Measurements from ENCODE around the gene MAOA.
"Not testable (repeated sequence)": the region's sequence is repeated elsewhere in the genome, so short reads cannot be mapped to it uniquely, and the experiment has no call there.

DNA sequence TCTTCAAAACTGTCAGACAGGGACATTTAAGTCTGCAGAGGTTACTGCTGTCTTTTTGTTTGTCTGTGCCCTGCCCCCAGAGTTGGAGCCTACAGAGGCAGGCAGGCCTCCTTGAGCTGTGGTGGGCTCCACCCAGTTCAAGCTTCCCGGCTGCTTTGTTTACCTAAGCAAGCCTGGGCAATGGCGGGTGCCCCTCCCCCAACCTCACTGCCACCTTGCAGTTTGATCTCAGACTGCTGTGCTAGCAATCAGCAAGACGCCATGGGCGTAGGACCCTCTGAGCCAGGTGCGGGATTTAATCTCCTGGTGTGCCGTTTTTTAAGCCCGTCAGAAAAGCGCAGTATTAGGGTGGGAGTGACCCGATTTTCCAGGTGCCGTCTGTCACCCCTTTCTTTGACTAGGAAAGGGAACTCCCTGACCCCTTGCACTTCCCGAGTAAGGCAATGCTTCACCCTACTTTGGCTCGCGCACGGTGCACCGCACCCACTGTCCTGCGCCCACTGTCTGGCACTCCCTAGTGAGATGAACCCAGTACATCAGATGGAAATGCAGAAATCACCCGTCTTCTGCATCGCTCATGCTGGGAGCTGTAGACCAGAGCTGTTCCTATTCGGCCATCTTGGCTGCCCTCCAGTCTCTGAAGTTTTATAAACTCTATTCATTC is 20.0 kb downstream of the MAOA start:
- TF ChIP-seq, protein P1, sequence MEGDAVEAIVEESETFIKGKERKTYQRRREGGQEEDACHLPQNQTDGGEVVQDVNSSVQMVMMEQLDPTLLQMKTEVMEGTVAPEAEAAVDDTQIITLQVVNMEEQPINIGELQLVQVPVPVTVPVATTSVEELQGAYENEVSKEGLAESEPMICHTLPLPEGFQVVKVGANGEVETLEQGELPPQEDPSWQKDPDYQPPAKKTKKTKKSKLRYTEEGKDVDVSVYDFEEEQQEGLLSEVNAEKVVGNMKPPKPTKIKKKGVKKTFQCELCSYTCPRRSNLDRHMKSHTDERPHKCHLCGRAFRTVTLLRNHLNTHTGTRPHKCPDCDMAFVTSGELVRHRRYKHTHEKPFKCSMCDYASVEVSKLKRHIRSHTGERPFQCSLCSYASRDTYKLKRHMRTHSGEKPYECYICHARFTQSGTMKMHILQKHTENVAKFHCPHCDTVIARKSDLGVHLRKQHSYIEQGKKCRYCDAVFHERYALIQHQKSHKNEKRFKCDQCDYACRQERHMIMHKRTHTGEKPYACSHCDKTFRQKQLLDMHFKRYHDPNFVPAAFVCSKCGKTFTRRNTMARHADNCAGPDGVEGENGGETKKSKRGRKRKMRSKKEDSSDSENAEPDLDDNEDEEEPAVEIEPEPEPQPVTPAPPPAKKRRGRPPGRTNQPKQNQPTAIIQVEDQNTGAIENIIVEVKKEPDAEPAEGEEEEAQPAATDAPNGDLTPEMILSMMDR (IDR thresholded peaks at IDR 0.05; ENCODE audit: poor library complexity, severe bottlenecking) = not testable (repeated sequence)
- not testable (repeated sequence) for TF ChIP-seq TAF1 (IDR thresholded peaks at IDR 0.05; ENCODE audit: low read depth)
